HuH-7.5 (cell line): ENCODE data around the gene FAM120AOS.

Experiments
- DNase-seq: peaks from one replicate; pipeline ENCODE4 v3.0.0; 2011; ENCODE audit warnings: low spot score

FAM120AOS gene

DNA sequence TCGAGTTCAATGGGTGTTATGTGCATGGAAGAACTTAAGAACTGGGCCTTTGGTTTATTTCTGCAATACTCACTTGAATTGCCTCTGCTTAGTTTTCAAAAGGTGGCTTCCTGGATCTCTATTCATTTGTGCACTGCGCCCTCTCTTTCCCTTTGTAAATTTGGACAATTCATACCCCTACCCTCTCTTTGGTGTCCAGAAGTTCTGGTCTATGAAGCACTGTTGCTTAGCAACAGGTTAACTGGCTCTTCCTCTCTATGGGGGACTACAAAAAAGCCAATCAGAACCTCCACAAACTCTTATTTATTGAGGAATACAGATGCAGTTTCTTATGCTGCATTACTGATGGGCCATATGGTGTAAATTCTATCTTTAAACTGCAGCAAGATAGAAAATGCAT is 15.4 kb downstream of the FAM120AOS start:
- no peak for DNase-seq

DNA sequence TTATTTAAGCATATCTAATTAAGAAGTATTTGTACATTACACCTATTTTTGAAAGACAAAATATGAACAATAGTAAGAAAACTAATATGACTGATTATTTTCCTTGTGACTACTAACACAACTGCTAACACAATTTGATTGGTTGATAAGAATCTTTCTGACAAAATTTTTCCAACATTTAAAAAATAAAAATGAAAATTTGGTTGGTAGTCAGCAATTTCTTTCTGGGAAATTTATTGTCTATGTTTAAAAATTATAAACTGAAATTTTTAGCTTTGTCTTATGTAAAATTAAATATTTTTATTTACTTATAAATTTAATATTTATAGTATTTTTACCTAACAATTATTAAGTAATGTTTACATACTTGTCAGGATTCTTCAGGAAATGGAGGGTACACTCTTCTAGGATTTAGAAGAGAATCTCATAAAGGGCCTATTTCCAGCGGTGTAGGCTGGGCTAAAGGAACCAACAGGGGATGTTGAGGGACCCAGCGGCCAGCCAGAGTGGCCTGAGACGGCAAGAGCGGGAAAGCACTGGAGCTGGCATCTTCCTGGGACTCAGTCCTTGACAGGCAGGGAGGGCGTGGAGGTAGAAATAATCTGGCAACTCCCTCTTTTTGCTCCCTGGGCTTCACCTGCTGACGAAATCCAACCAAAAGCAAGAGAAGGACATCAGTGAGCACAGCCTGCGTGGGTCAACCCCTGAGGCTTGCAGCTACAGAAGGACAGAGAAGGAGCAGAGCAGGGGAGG is 16.6 kb downstream of the FAM120AOS start:
- DNase-seq = no peak

DNA sequence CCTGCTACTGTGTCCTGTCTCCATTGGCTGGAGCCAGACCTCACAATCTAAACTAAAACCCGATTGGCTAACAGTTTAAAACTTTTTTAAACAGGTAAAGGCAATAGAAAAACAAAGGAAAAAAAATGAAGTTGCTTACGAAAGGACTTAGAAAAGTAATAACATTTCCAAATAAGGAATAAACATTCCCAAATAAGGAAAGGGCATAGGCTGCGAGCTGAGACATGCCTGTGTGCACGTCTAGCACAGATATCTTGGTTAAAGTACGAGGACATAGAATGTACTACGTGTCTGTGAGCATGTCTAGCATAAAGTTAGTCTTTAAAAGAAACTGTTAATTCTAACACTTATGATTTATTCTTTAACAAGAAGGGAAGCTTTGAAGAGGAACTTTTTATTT is 17.2 kb downstream of the FAM120AOS start:
- DNase-seq = no peak

DNA sequence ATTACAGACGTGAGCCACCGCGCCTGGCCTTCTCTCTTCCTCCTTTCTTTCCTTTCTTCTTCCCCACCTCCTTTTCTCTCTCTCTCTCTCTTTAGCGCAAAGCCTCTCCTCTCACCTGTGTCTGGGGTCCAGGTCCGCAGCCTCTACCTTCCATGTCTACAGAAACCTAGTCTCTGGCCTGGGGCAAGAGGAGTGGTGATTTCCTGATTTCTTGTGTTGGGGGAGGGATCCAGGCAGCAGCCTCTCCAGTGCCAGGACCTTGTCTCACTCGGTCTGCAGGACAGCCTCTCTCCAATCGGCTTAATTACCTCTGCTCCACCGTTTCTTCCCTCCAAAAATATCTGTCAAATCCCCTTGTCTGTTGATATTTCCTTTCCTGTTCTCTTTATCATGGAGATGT is 18.0 kb downstream of the FAM120AOS start:
- DNase-seq = no peak

DNA sequence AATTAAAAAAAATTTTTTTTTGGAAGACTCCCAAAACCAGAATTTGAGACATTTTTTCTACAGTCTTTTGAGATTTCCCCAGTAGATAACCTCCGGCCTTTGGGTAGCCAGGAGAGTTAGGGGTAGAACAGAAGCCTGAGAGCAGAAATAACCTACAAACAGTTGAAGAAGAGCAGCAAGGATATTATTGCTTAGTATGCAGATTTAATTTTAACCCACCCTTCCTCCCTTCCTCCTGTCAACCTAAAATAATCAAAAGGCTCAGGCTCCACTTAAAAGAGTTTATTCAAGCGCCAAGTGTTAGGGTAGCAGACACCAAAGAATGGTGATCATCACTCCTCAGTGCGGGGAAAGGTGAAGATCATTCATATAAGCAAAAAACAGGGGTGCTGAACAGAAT is 19.3 kb downstream of the FAM120AOS start:
- no peak for DNase-seq

DNA sequence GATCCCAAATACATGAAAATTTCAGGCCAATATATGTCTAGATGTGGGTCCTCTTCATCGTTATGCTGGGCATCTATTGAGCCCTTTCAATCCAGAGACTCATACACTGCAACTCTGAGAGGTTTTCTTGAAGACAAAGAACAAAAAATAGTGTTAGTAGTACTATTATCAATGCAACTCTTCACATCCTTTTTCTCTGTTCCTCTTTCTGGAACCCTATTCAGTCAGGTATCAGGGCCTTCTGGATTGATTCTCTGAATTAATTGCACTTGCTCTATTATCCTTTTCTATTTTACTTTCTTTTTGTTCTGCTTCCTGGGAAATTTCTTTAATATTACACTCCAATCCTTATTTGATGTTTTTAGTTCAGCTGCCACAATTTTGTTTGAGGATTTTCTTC is 20.4 kb downstream of the FAM120AOS start:
- DNase-seq = no peak

DNA sequence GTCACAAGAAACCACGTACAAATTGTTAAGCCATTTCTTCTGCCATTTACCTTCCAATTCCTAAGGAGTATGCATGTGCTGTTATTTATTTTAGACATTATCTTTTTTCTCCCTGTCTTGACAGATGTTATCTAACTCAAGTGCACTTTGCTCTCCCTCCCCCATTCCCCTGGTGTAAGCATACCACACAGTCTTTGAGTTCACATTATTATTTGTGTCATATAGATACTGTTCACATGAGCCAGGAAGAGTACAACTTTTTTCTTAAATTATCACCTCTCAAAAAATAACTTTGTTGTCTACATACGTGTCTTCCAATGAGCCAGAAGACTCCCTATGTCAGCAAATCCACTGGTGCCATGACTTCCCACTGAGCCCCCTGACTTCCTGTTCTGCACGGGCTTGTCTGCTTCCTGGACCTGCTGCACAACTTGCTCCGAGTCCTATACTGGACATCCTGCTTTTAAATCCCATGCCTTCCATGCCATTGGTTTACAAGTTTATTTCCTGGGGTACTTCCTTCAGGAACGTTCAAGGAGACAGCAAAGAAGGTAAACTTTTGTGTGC is 21.8 kb downstream of the FAM120AOS start:
- DNase-seq = no peak

DNA sequence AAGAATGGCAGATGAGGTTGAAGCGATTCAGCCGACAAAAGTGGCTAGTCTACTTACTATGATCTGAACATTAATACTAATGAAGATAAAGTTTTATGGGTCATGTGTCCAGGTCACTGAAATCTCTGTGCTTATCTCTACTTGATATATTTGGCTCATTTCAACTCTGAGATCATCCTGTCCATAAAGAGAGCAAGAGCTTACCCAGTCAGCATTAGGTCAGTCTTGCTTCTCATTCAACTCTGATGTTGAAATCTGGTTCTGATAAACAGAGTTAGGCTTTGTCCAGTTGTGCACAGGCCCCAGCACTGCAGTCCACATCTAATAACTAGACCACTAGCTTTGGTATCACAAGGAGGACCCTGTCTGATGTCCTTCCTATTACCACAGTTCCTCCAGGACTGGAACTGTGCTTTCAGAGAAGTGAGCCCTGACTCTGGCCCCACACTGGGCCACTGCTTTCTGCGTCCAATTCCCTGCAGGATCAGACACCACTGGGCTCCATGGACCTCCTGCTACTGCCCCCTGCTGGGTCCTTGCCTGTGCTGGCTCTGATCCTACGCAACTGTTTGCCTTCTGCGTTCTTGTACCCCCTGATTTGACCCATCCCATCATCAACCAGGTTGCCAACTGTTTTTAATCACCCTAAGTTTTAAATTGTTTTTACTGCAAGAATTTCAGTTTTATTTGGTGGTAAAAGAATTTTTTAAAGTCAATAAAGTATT is 25.6 kb downstream of the FAM120AOS start:
- DNase-seq = no peak

DNA sequence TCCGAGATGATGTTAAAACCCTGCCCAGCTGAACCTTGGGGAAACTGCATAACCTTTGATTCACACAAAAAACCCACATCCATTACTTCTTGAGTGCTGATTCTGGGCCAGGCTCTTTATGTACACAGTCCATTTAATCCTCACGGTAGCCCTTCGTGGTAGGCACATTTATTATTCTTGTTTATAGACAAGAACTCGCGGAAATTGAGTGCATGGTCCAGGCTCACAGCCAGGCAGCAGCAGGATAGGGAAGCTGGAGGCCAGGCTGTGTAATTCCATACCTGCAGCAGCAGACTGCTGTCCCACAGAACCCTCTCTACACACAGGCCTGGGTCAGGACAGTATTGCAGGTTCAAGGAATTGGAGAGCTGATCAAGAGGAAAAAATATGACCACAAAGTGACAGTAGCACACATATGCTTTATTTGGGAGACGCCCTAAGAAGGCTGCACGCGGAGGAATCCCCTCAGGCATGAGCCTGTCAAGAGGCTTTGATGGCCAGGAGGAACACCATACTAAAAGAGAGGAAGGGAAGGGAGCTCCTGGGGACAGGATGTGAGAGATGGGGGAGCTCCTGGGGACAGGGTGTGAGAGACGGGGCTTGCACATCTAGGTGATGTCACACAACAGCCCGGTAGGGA is 30.3 kb downstream of the FAM120AOS start:
- DNase-seq = no peak

DNA sequence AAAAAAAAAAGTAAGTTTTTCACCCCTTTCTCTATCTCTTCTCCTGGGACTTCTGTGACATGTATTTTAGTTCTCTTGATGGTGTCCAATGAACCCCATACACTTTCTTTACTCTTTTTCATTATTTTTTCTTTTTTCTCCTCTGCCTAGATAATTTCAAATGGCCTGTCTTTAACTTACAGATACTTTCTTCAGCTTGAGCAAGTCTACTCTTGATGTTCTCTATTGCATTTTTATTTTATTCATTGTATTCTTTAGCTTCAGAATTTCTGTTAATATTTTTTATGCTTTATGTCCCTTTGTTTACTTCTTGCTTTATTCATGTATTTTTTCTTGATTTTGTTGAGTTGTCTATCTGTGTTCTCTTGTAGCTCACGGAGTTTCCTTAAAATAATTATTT is 34.4 kb downstream of the FAM120AOS start:
- DNase-seq = no peak

DNA sequence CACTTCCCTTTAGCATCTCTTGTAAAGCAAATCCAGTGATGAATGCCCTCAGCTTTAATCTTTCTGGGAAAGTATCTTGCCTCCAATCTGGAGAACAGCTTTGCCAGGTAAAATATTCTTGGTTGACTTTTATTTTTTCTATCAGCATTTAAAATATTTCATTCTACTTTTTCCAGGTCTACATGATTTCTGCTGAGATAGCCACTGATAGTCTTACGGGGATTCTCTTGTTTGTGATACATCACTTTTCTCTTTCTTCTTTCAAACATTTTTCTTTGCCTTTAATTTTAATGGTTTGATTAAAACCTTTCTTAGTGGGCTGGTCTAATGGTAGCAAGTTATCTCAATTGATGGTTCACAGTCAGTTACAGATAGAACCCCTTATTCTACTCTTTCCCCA is 35.8 kb downstream of the FAM120AOS start:
- DNase-seq = no peak

DNA sequence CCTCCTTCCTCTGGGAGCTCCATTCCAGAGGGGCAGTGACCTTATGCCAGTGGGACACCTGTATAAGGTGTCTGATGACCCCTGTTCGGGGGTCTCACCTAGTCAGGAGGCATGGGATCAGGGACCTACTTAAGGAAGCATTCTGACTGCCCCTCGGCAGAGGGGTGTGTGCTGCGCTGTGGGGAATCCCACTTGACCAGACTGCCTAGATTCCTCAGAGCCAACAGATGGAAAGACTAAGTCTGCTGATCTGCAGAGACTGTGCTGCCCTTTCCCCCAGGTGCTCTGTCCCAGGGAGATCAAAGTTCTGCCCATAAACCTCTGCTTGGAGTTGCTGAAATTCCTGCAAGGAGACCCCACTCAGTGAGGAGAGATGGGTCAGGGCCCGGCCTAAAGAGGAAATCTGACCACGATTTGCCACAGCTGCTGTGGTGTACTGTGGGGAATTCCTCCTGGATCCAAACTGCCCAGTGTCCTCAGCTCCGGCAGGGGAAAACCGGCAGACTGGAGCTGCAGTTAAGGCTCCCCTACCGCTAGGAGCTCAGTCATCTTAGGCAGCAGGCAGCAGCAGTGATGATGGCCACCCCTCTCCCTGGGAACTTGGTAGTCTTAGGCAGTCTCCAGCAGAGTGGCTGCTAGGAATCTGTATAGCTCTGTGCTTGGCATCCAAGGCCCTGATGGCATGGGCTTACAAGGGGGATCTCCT is 36.7 kb downstream of the FAM120AOS start:
- DNase-seq = no peak

DNA sequence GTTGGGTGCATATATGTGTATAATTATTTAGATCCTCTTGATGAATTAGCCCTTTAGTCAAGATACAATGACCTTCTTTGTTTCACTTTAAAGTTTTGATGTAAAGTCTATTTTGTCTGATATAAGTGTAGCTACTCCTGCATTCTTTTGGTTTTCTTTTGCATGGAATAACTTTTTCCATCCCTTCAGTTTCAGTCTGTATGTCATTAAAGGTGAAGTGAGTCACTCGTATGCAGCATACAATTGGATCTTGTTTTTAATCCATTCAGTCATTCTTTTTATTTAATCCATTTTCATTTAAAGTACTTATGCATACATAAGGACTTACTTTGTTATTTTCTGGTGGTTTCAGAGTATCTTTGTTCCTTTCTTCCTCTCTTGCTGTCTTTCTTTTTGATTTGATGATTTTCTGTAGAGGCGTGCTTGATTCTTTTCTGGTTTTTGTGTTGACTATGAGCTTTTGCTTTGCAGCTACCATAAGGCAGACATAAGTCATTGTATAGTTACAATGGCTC is 38.1 kb downstream of the FAM120AOS start:
- no peak for DNase-seq

DNA sequence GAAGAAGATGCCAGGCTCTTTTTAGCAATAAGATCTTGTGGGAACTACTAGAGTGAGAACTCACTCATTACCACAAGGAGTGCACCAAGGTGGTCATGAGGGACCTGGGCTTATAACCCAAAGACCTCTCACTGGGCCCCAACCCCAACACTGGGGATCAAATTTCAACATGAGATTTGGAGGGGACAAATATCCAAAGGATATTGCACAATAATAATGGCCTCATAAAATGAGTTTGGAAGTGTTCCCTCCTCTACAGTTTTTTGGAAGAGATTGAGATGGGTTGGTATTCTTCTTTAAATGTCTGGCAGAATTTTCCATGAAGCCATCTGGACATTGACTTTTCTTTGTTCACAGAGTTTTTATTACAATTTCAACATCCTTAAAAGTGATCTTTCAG is 39.9 kb downstream of the FAM120AOS start:
- no peak for DNase-seq

DNA sequence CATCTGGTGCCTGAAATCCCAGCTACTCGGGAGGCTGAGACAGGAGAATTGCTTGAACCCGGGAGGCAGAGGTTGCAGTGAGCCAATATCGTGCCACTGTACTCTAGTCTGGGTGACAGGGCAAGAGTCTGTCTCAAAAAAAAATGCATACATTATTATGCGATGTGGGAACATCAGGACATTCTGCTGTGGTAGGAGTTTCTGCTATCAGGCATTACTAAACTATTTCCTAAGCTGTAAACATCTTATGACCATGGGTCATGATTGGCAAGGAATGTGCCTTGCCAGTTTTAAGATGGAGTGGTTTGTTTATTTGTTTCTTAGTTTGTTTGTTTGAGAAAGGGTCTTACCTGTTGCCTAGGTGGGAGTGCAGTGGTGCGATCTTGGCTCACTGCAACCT is 47.0 kb downstream of the FAM120AOS start:
- DNase-seq = no peak

DNA sequence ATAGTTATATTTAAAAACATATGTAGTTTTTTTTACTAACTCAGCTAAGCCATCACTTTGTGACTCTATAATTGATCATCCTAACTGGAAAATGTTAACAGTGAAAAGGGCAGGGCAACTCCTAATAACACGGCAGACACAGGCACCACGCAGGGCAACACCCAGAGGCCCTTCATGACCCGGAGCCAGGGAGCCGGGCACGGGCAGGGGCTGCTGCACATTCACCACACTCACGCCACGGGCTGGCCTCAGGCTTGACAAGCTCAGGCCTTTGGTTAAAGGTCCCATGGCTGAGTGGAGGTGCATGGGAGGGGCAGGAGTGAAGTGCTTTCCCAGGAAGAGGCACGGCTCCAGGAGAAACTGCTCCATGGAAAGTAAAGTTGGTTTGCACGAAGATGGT is 54.9 kb downstream of the FAM120AOS start:
- no peak for DNase-seq

DNA sequence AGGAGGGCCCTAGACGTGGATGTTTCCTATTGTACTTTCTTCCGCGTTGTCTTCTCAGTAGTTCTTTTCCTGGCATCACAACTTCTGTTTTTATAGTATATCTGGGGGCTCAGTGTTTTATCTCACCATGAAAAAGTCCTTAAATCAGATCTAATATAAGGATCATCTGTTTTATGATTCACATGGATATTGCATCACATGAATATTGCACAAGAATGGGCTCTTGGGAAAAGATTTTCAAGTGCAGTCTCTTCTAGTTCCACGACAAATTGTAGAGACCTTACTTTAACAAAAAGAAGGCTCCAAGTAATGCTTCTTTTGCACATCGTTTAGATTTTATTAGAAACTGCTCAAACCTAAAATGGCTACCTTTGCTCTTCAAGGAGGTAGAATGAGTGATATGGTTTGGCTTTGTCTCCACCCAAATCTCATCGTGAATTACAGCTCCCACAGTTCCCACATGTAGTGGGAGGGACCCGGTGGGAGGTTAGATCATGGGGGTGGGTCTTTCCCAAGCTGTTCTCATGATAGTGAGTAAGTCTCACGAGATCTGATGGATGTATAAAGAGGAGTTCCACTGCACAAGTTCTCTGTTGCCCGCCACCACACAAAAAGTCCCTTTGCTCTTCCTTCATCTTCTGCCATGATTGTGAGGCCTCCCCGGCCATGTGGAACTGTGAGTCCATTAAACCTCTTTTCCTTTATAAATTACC is 55.6 kb downstream of the FAM120AOS start:
- no peak for DNase-seq
